NCI-H748 (cell line): Measurements from ENCODE around the gene COLEC12.

ENCODE experiments used
- DNase-seq: peaks from one replicate; lab custom pipeline; 2025; ENCODE audit not compliant: unreplicated experiment; lab: John Stamatoyannopoulos, UW

Gene COLEC12

DNA sequence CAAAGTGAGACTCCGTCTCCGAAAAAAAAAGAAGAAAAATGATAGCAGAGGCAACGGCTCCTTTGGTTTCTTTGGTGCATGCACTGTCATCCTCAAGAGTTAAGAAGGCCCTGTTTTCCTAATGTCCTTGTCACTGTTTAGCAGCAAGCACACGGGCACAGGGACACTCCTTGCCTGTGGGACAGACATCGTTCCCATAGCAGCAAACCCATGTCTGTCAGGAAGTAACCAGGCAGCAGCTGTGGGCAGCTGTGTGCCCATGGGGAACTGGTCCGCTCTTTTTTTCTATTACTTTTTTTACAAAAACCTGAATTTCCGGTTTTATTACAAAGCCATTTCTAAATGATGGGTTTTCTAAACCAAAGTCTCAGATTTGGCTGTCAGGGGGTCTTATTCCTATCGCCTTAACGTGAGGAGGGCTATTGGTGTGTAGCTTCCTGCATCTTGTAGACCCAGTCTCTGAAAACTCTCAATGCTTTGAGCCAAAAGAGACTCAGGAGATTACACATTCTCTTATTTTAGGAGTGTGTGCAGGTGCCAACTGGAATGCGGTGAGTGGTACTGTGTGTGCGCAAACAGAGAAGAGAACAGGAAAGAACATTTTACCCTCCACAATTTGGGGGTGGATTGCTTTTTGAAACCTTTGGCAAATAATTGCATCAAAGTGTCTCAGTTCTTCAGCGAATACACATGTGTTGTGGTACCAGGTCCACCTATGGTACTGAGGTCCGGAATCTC is 109.6 kb downstream of the COLEC12 start:
- no peak for DNase-seq

DNA sequence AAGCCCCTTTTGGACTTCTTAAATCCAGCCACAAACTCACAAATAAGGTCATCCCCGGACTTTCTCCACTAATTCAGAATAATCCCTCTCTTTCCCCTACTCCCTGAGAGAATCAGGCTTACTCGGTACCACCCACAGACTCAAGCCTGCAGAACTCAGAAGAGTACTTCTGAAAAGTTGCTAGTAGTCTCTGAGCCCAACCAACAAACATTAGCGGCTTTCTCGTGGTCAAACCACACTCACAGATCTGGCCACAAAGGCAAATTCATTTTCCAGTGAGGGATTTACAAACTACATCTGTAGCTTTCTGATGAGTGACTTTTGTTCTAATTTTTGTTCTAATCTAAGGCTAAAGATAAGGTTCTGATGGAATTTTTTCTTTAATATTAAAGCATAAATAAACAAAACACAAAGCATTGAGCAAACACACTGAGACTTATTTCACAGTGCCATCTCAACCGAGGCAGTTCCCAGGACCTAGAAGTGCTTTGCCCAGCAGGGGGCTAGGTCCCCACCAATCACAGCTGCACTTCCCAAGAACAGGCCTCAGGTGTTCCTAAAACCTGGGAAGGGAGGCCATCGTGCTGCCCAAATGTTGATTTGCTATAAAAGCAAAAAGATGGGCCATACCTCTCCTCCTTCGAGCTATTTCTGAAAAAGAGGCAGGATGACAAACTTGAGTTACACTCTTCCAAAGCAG is 110.7 kb downstream of the COLEC12 start:
- no peak for DNase-seq

- DNase-seq = no peak
Observed at GRCh38 chr18:388200-388599, 112.3 kb downstream of the COLEC12 start.

DNA sequence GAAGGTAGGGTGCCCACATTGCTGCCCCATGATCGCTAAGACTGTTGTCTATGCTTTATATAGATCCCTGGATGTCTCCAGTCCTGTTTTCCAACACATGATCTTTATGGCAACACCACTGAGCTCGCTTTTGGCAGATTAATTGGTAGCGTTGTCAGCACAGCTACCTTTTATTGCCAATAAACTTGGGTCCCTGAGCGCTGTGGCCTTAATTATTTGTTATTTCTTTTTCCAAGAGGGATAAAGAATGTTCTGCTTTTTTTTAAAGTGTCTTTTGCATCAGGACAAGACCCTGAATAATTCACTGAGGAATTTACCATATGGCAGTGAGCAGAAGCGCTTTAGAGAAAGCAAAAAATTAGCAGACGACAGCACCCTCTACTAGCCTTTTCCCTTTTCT is 113.5 kb downstream of the COLEC12 start:
- no peak for DNase-seq

GRCh38 chr18:384897-385296 is 115.6 kb downstream of the COLEC12 start:
- no peak for DNase-seq

GRCh38 chr18:383135-383534 is 117.4 kb downstream of the COLEC12 start:
- no peak for DNase-seq

DNA sequence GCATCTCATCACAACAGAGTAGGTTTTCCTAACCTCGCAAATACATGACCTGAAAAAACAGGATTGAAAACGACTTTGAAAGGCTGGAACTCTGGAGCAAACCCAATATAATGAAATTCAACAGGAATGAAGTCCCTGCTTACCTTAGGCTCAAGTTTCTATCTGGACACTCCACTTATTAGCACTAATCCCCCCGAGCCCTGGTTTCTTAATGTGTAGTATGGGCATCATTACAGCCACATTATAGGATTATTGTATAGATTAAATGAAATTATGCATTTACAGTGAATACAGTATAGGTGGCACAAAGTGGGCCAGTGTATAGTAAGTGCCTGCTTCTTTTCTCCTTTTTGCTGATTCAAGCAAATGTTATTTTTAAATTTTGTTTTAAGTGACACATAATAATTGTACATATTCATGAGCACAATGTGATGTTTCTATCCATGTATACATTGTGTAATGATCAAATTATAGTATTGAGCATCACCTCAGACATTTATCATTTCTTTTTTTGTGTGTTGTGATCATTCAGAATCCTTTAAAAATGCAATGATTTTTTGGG is 118.0 kb downstream of the COLEC12 start:
- no peak for DNase-seq

GRCh38 chr18:379681-380330 is 120.7 kb downstream of the COLEC12 start:
- DNase-seq = no peak

DNA sequence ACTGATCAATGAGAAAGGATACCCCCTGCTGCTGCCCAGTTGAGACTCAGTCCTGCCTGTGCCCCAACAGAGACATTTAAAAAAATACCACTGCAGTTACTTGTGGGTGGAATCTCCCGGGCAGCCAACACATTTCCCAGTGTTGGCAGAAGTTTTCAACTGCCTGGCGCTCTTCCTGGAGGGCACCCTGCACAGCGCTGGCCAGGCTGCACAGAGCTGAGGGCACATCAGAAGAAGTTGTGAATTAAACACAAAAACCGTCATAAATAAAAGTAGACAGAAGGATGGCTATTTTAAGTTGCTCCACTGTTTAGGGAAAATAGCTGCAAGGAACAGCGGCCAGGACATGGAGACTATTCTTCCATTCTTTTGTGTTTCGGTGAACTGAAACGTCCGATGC is 122.4 kb downstream of the COLEC12 start:
- no peak for DNase-seq

DNA sequence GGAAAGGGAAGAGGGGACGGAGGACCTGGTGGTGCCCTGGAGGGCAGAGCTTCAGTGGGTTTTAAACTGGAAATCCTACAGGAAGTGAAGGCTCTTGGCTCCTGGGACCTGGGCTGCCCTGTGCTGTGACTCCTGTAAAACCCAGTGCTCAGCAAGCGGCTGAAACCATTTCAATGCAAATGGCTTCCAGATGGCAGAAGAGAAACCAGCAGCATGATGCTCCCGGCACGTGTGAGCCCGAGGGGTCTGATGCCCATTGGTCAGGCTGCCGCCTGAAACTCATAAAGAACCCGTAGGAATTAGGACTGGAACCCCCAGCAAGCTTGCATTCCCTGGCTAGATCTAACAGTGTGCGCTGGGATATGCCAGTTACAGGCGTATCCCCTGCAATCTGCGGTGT is 123.4 kb downstream of the COLEC12 start:
- DNase-seq = no peak

DNA sequence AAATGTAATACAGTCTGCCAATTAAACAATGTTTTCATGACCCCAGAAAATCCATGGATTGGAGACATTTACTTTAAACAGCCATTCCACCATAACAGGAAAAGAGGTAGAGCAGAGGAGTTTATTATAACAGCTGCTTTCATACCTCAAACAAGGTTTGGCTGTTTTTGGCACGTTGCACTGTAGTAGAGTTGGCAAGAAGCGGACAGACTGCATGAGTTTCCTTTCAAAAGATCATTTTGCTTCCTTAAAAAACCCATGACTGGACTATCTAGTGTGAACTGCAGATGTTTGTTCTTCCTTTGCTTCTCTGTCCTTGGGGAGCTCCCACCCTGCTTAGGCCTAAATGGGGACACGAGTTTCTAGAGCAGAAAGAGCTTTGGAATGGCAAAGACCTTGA is 124.2 kb downstream of the COLEC12 start:
- DNase-seq = no peak

DNA sequence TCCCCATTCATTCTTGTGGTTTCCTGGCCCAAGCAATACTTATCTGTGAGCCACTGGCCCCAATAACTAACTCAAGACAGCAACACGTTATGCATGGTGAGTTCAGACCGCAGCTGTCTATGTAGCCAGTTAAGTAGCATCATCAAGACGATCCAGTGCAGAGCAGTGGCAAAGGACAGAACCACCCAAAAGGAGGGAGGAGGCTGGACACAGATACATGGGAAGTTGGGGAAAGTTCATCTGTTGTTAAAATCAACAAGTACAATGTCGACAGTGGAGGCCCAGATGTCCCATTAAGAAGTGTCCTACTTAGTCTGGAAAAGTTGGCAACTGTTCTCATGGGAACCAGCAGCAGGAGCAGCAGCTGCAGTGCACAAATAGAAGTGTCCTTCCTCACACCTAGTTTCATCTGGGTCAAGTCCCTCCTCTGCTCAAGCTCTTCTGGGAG is 125.8 kb downstream of the COLEC12 start:
- DNase-seq = no peak

DNA sequence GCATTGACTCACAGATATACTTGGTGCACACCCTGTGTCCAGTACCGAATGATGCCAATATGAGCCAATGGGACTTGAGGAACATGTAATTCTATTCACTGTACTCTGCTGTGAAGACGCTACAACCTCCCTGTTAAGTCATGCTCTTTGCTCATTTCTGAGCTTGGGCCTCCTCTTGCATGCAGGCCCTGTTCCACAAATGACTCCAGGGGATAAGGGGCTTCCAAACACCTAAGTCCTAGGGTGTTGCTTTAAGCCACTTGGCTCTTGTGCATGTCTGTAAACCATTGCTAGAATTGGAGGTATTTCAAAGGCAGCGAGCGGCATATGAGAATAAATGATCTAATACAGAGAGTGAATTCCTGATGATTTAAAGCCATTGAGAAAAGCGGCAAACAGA is 126.7 kb downstream of the COLEC12 start:
- DNase-seq = no peak

GRCh38 chr18:371609-371982 is 128.9 kb downstream of the COLEC12 start:
- DNase-seq = no peak

- no peak for DNase-seq
Observed at GRCh38 chr18:370751-371608, 129.5 kb downstream of the COLEC12 start.

DNA sequence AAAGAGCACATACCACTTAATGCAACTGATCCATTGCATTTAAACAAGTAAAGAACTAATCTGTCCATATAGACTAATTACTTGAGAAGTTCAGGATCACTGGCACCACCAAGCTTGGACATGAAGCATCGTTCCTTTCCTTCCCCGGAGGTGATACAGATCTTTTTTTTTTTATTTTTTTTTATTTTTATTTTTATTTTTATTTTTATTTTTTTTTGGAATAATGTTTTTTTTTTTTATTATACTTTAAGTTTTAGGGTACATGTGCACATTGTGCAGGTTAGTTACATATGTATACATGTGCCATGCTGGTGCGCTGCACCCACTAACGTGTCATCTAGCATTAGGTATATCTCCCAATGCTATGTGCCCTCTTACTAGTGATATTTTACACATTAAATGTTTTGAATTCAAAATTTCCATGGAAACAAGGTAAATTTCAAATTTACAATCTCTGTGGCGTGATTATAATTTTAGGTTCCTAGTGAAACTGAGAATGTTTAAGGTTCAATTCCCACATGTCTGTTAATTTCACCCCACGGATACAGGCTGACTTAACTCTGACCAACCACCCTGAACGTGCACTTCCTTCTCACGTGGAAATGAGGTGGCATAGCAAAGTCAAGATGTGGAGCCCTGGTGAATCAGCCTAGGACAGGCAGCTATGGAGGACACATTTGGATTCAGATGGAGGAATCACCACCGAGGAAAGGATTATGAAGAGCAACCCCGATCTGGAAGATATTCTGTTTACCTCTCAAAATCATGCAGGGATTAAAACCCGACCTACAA is 131.1 kb downstream of the COLEC12 start:
- no peak for DNase-seq

DNA sequence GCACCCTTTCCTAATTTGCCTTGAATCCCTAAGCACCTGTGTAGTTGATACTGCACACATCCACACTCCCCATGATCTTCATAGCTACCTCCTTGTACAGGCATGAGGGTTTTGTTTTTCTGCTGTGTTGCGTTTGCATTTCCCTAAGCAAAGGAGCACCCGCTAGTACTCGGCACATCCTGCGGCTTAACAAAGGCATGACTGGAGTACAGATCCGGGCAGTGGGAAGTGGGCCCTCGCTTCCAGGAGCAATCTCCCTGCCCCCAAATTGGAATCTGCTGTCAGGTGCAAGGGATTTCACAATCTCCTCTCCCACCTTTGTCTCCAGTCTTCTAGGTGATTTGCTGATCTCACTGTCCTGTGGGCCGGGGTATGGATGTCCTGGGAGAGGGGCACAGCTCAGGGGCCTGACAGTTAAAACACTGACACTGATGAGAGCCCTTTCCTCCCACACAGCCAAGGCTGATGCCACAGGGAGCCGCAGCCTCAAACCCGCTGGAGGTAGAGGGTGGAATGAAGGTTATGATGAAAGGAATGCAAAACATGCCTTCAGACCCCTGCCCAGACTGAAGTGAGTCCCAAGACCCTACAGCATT is 133.9 kb downstream of the COLEC12 start:
- no peak for DNase-seq

- no peak for DNase-seq
Observed at GRCh38 chr18:365651-366050, 134.8 kb downstream of the COLEC12 start.

DNA sequence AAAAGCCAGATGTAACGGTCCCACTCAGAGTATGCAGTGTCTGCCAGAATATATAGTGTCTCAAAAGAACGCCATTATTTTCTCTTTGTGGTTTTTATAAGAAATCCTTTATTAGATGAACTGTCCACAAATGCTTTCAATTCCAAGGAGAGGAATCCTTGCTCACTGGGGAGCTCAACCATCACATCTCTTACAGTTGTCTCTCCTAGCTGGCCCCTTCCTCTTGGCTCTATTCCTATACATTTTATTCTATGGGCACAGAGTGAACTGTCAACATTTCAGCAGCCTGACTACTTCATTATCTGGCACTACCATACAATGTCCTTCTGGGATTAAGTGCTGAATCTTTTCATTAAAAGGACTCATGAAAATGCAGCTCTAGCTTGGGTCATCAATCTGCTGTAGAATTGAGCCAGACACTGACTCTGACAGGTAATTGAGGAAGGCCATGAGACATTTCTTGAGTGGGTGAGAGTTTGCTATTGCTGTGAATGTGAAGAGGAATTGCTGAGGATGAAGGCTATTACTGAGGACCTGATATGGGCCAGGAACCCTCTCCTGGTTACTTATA is 136.2 kb downstream of the COLEC12 start:
- no peak for DNase-seq
